ENCODE data around the gene ZFHX3.

DNA sequence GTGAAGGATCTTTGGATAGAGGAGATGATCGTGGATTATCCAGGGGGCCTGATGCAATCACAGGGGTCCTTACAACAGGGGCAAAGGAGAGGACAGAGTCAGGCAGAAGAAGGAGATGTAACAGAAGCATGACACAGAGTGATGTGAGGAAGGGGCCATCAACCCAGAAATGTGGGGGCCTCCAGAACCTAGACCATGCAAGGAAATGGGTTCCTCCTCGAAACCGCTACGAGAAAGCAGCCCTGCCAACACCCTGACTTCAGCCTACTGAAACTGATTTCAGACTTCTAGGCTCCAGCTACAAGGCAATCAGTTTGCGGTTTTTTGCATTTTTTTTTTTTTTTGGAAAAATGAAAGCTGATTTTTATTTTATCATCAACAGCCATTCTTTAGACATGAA, 34.0 kb downstream of the ZFHX3 start:
- TF ChIP-seq POLR2AphosphoS5 (IDR thresholded peaks at IDR 0.05; ENCODE audit: borderline replicate concordance, low read depth, low read length) (no peak), EZH2 (IDR thresholded peaks at IDR 0.05) (no peak)

All from SK-N-MC (cell line).